ENCODE data around the gene ARMC12.
"Not testable (repeated sequence)": the region's sequence is repeated elsewhere in the genome, so short reads cannot be mapped to it uniquely, and the experiment has no call there.

ARMC12 gene

DNA sequence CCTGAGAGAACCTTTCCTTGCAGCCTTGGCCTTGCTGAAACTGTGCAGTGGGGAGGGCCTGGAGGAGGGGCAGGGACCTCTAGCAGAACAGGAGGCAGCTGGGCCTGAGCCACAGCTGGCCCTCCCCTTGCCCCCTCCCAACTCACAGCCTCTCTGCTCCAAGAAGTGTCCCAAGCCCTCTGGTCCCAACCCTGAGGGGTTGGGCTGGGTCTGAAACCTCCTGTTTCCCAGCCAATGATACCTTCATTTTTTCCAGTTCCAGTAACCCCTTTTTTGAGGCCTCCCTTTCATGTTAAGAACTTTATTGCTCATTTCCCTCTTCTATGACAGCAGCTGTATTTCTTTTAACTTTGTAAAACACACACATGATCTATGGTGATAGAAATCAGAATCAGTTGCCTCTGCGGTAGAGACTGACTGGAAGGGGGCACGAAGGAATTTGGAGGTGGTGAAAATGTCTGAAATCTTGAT, 17.9 kb upstream of the ARMC12 start:
- no peak for DNase-seq (ENCODE audit: low read depth)

DNA sequence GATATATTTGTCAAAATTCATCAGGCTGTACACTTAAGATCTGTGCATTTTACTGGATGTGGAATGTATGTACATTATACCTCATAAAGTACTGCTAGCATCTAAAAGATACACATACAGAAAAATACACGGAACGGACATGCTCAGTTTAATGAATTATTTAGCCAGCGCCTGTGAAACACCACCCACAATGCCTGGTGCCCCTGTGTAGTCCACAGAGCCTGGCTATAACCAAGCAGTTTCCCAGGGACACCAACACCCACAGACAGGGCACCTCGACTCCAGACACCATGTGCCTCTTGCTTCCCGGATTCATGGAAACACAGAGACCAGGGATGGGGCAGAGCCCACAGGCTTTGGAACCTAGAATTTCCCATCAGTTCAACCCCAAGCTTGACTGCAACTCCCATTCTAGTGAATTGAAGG, 17.4 kb upstream of the ARMC12 start:
- no peak for DNase-seq (ENCODE audit: low read depth)

DNA sequence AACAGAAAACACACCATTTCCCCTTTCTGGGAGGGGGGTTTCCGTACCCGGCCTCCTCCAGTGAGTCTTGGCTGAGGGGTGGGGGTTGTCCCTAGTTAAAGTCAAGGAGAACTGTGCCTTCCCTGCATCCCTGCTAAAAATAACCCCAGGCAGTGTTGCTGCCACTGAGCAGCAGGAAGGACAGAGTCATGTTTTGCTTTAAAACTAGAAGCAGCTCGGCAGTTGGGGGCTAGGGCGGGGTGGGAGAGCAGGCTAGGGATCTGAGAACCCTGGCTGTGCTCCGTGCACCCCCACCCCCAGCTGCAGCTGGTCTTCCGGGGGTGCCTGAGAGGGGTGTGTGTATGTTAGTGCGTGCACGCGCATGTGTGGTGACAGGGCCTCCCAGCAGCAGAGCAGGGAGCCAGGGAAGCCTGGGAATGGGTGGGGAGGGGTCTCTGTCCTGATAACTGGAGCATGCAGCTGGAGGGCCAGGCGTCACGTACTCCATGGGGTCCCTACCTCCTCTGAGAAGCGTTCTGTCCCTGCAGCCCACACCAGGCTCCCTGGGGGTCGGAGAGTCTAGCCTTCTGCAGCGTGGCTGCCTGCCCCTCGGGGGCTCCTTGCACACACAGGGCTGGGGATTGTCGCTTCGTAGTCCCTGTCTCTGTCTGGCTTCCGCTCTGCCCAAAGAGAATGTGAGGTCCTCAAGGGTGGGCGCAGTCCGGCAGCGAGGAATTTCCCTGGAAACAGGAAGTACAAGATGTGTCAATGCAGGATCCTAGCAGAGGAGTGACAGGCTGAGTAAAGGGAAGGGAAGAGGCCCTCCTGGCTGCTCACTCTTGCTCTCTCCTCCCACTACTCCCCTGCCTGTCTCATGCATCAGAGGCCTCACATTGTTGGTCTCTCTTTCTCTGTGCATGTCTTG, 16.8 kb upstream of the ARMC12 start:
- DNase-seq (ENCODE audit: low read depth), result no peak

DNA sequence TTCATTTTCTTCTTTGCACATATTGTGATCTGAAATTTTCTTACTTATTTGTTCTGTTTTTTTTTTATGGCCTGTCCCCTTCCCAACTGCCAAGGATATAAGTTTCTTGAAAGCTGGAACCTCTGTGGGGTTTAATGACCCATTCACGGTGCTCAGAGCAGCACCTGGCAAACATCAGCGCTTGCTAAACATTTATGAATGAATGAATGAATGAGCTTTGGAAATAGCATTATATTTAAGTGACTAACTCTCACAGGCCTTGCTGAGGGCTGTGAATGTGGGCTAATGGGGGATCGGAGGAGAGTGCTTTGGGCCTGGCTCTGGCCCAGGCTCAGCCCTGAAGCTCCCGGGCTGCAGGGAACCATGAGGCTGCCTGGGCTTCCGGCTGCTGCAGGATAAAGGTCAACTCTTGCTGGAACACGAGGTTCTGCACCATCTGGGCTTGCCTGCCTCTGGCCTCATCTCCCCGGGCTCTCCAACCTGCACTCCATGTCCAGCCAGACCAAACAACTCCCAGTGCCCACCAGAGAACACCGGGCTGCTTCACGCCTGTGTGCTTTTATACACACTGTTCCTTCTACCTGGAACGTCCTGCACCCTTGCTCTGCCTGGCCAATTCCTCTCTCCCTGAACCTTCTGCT, 14.6 kb upstream of the ARMC12 start:
- no peak for DNase-seq (ENCODE audit: low read depth)

DNA sequence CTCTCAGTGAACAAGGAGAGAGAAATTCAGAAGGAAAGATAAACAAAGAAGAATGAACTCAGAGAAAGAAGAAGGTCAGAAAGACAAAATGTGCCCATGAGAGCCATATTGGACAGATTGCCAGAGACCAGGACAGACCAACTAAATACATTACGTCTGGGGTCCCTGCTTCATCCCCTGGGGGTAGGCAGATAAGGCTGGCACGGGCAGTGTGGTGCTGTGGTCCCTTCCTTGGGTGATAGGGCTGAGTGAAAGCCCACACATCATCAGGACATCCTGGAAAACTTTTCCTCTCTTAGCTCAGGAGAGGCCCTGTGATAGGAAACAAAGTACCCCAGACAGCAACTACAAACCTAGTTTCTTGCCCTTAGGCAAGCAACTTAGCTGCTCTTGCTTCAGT, 13.2 kb upstream of the ARMC12 start:
- DNase-seq (ENCODE audit: low read depth), result no peak

DNA sequence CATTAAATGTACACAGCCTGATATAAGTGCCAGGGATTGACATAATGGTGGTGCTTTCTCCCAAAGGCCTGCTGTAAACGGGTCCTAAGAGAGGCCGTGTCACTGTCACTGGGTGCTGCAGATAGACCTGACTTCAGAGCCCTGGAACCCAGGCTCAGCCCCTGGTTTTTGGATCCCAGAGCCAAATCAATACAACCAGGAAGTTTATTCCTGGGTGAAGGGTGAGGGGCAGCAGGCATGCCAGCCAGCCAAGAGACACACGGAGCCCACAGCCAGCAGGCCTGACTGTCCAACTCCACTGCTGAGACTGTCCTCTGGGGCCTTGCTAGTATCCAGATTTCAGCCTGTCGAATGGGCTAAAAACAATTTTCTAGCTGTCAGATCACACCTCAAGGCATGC, 12.8 kb upstream of the ARMC12 start:
- DNase-seq (ENCODE audit: low read depth), result no peak

DNA sequence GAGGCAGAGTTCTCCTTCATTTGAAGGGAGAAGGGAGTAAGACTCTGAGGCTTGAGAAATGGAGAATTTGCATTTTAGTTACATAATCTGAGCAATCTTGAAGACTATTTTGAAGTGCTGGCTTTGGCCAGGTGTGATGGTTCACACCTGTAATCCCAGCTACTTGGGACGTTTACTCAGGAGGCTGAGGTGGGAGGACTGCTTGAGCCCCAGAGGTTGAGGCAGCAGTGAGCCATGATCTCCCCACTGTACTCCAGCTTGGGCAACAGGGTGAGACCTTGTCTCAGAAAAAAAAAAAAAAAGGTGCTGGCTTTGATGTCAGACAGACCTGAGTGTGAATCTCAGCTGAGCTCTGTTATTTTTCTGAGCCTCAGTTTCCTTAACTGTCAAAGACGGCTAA, 12.4 kb upstream of the ARMC12 start:
- DNase-seq (ENCODE audit: low read depth), result no peak

DNA sequence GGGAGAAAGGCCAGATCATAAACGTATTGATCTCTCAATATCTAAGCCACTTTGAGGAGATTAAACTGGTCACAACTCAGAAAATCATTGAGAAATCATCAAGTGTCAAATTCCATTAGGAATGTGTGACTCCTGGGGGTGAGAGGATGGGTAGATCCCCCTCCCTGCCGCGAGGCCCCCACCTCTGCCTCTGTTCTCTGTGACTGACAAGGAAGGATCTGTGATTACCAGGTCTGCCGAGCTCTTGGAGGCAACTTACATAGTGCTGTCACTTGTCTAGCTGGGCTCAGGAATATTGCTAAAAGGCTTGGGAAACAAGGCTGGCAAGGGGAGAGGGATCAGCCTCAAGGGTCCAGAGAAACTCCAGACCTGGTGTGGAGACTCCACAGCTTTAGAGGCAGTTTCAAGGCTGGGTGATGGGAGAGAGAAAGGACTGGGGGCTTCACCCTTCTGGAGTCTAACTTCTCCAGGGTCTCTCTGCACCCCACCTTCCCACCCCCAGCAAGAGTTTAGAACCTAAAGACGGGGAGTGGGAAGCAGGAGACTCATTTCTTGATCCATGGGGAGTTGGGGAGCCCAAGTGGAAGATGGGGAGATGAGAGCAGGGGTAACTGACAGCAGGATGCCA, 11.6 kb upstream of the ARMC12 start:
- no peak for DNase-seq (ENCODE audit: low read depth)

DNA sequence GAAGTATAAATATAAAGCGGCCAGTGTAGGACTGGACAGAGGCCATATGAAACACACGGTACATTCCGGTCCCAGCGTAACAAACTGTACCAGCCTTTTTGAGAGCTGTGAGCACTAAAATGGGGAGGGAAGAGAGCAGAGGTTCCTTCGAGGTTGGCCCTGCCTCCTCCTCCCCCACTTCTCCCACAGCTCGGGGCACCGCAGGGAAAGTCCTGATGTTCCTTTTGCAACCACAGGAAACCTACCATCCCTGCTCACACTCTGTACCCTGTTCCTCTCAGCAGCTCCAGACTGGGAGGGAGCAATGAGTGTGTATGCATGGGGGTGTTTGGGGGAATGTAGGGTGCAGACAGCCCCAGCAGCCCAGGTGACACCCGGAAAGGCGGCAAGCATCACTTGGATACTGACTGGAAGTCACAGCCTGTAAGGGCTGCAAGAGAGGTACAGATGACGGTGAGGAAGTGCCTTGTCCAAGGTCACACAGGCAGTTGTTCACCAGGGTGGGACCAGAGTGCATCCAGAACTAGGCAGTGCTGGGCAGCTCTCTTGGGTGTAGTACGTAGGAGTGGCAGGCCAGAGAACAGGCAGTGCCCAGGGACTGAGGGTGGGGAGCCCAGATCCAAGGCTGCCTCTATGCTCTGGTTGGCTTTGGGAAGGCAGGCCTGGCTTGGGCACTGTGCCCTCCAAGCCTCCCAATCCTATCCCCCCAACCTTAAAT, 11.0 kb upstream of the ARMC12 start:
- DNase-seq (ENCODE audit: low read depth), result no peak

DNA sequence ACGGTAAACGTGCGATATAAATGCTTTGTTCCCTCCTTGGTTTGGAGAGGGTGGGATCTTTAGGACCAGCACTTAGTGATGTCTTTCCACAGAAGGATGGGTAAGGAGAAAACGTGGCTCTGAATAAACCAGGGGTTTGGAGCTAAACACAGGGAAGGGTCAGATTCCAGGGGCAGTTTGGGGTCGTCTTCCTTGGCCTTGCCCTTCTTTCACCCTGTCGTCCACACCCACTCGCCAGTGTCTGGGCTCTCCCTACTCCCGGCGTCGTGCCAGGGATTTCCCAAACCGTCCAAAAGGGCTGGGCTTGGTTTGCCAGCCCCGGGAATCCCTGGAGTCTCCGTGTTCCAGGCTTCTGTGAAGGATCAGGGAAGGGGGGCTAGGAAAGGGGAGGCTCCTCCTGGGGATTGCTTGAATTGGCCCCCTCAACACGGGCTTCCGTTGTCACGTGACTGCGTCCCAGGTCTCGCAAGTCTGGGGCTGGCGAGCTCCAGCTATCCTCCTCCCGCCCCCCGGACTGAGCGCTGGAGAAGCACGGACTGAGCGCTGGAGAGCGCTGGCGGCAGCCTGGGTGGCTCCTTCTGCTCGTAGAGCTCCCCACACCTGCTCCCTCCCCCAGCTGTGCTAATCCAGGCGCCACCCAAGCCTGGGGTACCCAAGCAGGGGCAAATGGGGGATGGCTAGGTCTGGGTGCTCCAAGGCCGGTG, 9.4 kb upstream of the ARMC12 start:
- no peak for DNase-seq (ENCODE audit: low read depth)

DNA sequence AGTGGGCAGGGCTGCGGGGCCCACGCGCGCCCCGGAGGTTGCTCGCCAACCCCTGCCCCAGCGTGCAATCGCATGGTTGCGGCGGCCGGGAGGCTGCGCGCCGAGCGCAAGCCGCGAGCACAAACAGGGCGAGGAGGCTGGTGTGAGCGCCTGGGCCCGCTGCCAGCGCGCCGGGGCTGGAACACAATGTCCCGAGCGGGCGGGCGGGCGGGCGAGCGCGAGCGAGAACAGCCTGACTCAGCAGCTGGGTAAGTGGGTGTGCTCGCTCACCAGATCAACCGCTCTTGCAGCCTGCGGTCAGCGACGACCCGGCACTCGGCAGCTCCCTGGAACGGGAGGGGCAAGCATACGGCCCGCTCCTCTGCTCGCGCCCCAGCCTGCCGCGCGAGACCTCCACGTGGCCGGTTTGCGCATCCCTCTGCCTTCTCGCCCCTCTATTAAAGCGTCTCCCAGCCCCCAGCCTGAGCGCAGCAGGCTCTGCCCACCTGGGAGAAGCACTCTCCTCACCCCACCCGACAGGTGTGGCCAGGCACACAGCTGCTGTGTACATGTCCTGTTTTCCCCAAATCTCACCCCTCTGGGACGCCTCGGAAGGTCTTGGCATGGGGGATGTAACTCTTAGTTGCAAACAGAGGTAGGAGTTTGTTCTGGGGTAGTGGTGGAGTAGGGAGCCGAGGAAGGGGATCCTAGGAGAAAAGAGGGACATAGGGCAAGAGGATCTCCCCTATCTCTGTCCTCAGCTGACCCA, 8.7 kb upstream of the ARMC12 start:
- peak; percentile 79 for DNase-seq (ENCODE audit: low read depth)

DNA sequence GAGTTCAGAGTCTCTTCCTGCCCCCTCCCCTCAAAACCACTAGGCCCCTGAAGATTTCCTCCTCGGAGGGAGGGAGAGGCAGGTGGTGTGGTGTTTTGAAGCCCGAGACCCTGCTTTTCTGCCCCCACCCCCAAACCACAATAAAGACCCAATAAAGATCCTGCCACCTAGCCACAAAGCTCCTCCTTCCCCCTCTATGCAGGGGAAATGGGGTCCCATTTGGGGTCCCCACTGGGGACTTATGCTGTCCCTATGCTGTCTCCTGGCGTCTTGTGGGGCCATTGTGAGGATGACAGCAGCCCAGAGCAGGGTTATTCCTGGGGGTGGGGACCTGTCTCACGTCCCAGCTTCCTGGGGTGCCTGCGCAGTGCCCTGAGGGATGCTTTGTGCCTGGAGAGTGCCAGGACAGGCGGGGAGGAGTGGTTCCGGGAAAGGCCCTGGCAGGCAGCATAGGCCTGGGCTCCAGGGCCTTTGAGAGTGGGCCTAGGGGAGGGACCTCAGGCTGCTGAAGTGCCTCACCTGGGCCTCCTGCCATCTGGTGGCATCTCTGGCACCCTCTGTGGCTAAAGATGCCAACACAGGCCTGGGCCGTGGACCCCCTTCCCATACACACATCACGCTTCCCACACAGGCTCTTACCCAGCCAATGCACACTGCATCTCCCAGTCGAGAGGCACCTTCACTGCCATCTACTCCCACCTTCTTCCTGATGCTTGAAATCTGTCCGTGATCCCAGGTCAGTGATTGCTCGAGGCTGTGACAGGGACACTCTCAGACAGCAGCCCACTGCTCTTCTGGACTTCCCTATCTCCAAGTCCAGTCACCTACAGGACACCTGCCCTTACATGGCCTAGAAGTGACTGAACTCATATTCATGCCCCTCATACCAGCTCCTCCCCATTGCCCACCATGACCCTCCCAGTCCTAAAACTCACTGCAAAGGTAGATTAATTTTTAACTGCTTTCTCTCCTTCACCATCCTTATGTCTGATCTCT, 7.9 kb upstream of the ARMC12 start:
- DNase-seq (ENCODE audit: low read depth), result no peak

DNA sequence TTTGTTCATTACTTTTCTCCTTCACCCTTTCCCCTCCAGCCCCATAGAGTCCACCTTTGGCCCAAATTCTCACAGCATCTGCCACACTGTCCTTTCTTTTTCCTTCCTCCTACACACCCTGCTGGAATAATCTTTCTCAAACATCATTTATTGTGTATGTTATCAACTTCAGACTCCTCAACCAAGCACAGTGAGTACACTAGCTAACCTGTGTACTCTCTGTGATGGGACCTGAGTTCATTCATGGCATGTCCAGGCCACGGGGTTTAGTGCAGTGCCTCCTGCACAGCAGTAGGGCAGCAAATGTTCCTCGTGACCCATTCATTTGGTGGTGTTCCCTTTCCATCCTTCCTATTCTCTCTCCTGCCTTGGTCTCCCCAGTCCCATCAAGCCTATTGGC, 7.1 kb upstream of the ARMC12 start:
- no peak for DNase-seq (ENCODE audit: low read depth)

DNA sequence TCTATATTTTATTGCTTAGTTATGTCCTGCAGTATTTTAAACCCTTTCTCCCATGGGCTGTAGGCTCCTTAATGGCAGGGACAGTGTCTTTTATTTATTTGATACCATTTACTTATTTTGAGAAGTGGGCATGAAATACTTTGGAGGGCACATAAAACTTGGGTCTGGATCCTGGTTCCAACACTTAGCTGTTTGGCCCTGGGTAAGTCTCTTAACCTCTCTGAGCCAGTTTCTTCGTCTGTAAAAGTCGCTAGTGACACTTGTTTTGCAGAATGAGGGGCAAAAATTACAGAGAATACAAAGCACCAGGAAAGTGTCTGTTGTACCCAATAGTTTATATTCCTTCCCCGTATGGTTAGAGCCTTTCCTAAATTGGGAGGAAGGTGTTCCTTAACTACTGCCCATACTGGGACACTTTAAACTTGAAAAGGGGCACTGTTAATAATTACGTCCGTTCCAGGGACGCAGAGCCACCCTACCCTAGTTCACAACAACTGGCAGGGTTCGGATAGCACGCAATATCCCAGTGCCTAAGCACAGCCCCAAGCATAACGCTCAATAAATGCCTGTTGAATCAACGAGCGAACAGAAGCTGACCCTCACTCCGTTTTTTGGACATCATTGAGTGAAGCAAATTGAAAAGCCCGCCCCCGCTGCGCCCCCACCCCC, 6.0 kb upstream of the ARMC12 start:
- no peak for DNase-seq (ENCODE audit: low read depth)

DNA sequence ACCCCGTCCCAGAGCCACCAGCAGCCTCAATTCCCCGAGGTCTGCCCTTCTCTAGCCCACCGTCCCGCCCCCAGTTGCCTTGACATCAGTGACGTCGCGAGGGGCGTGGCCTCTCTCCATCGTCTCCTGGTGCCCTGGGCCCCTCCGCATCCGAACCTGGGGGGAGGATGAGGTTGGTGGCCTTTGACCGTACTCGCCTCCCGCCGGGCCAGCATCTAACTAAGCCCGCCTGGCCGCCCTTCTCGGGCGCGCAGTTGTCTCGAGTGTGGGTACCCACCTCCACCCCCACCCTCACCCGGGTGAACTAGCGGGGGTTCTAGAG, 5.5 kb upstream of the ARMC12 start:
- peak; percentile 84 for DNase-seq (ENCODE audit: low read depth)

DNA sequence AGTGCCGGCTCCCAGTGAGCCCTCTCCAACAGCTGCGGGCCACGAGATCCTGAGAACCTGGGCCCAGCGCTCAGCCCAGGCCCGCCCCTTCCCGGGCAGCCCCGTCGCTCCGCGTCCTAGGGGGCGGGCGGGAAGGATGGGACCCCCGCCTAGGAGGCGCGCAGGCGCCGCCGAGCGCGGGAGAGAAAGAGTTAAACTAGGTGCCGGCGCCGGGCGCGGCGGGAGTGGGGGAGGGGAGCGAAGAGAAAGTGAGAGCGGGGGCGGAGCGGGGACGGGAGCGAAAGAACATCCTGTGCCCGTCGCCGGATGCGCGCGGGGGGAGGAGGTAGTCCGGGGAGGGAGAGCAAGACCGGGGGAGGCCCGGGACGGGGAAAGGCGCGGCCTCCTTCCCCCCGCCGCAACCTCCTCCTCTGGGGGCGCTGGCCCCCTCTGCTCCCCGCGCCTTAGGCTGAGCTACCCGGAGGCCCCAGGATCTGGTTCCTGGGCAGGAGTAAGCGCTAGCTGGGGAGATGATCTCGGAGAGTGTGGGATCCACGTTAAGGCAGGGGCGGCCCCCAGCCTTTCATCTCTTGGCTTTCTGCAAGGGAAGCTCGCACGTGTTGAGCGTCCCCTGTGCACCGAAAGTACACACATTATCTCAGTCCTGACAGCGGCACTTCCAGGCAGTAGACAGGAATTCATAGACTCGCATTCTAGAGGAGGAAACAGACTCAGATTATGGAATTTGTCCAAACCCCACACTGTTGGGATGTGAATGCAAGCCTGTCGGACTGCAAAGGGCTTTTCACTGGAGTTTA, 4.9 kb upstream of the ARMC12 start:
- peak; percentile 89 for DNase-seq (ENCODE audit: low read depth)

DNA sequence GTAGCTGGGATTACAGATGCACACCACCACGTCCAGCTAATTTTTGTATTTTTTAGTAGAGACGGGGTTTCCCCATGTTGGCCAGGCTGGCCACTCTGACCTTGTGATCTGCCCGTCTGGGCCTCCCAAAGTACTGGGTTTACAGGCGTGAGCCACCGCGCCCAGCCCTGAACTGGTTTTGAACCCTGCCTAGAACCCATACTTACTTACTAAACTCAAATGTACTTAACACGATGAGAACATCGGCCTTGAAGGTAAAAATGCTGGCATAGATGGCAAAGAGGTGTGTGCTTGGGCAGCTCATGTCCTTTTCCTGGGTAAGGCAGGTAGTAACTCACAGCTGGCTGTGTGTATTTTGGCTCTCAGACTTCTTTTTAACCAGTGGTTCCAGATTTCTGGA, 3.2 kb upstream of the ARMC12 start:
- no peak for DNase-seq (ENCODE audit: low read depth)

DNA sequence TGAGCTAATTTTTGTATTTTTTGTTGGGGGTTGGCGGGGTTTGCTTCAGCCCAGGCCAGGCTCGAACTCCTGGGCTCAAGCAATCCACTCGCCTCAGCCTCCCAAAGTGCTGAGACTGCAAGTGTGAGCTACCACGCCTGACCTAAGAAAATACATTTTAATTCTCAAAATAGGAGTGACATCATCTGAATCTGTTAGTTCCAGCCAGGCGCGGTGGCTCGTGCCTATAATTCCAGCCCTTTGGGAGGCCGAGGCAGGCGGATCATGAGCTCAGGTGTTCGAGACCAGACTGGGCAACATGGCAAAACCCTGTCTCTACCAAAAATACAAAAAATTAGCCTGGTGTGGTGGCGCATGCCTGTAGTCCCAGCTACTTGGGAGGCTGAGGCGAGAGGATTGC, 2.5 kb upstream of the ARMC12 start:
- not testable (repeated sequence) for DNase-seq (ENCODE audit: low read depth)

DNA sequence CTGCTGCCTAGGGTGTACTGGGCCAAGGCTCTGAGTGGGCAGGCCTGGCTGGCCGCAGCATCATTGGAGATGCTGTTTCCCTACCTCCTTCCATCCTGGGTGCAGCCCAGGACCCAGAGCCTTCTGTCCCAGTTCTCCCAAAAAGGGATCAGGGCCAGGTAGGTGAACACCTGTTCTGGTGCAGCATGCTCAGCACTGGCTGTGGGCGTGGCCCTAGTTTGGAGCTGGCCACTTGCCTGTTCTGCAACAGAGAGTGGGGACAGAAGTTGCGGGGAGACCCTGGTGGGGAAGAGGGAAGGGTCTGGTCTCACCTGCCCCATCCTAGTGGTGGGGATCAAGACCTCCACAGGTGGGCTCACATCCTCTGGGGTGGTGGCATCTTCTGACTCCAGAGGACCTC, 1.4 kb upstream of the ARMC12 start:
- no peak for DNase-seq (ENCODE audit: low read depth)

Measured in activated T-helper 9 cell treated with anti-CD3 and anti-CD28 coated beads, Interleukin-2, amount 50 U/mL, for 16 hours (primary cell).